VCaP (cell line): ENCODE measurements around the gene DPP8.
"Not testable (repeated sequence)": the region's sequence is repeated elsewhere in the genome, so short reads cannot be mapped to it uniquely, and the experiment has no call there.

Experiments
- H3K27ac ChIP-seq: fragments of 450-650 bp; 2 replicates; pipeline ENCODE4 v1.5.1; 2017
- CTCF ChIP-seq: fragments of 450-650 bp; conservative IDR thresholded peaks from 2 replicates; pipeline ENCODE4 v1.5.1; 2017; ENCODE audit warnings: mild to moderate bottlenecking, moderate library complexity

DPP8 gene

GRCh38 chr15:65476903-65477302 is 40.6 kb downstream of the DPP8 start:
- H3K27ac ChIP-seq: no peak overlapping the region
- no peak for TF ChIP-seq CTCF

- H3K27ac ChIP-seq: no peak overlapping the region
- TF ChIP-seq CTCF: no peak
These were observed 46.6 kb downstream of the DPP8 start for GRCh38 chr15:65470866-65471265.

GRCh38 chr15:65468229-65468909 is 49.1 kb downstream of the DPP8 start:
- H3K27ac ChIP-seq: no peak overlapping the region
- no peak for TF ChIP-seq CTCF

- TF ChIP-seq CTCF: no peak
- no peak overlapping the region for H3K27ac ChIP-seq
These were observed 50.6 kb downstream of the DPP8 start for GRCh38 chr15:65466901-65467300.

GRCh38 chr15:65463096-65463495 is 54.4 kb downstream of the DPP8 start:
- H3K27ac ChIP-seq: not testable (repeated sequence)

- H3K27ac ChIP-seq: no peak overlapping the region
- no peak for TF ChIP-seq CTCF
These were observed 56.6 kb downstream of the DPP8 start for GRCh38 chr15:65460741-65461347.

GRCh38 chr15:65455256-65455655 is 62.2 kb downstream of the DPP8 start:
- H3K27ac ChIP-seq: not testable (repeated sequence)

GRCh38 chr15:65451989-65452388 is 65.5 kb downstream of the DPP8 start:
- no peak overlapping the region for H3K27ac ChIP-seq
- TF ChIP-seq CTCF: no peak

- H3K27ac ChIP-seq: no peak overlapping the region
- TF ChIP-seq CTCF: no peak
These were observed 66.9 kb downstream of the DPP8 start for GRCh38 chr15:65450556-65450955.
